CD14-positive monocyte (primary cell): Measurements from ENCODE around the gene SEZ6L. TPM values are rescaled to one million over a fixed set of nuclear protein-coding genes. Genes with fewer than 3 reads are reported as not detected.

ENCODE experiments used
- DNase-seq, 3 donors: peaks; one replicate each; pipeline ENCODE4 v3.0.0-alpha.2; 2011 to 2022
- H2AFZ ChIP-seq: 2 replicates; pipeline ENCODE4 v1.6.0; 2012; ENCODE audit warnings: mild to moderate bottlenecking, low read depth, low read length, inconsistent platforms; ENCODE audit not compliant: insufficient read depth, poor library complexity, severe bottlenecking
- H3K27ac ChIP-seq, 2 donors: 1 replicate in 1 of 2; 2 replicates in 1 of 2; pipeline ENCODE4 v1.5.1; 2012 to 2013; ENCODE audit warnings: low read length in 2 of 2, control low read depth in 1 of 2, inconsistent platforms in 1 of 2, low read depth in 1 of 2, mild to moderate bottlenecking in 1 of 2
- H3K27me3 ChIP-seq, 2 donors: one replicate each; pipeline versions ENCODE4 v1.6.0 to v1.6.1; 2011 to 2013; ENCODE audit warnings: low read length in 2 of 2; ENCODE audit not compliant: control insufficient read depth in 2 of 2, insufficient read depth in 2 of 2
- H3K36me3 ChIP-seq, 2 donors: replicated peaks in 1 of 2; 1 replicate in 1 of 2; 2 replicates in 1 of 2; pipeline versions ENCODE4 v1.5.1 to v1.6.1; 2012 to 2013; ENCODE audit warnings: low read length in 2 of 2, control low read depth in 1 of 2, inconsistent platforms in 1 of 2, mild to moderate bottlenecking in 1 of 2; ENCODE audit not compliant: insufficient read depth in 2 of 2, control insufficient read depth in 1 of 2
- H3K4me1 ChIP-seq, 2 donors: 1 replicate in 1 of 2; 2 replicates in 1 of 2; pipeline versions ENCODE4 v1.5.1 to v1.6.1; 2012 to 2013; ENCODE audit warnings: low read length in 2 of 2, control low read depth in 1 of 2, inconsistent platforms in 1 of 2, mild to moderate bottlenecking in 1 of 2, moderate library complexity in 1 of 2; ENCODE audit not compliant: insufficient read depth in 2 of 2, control insufficient read depth in 1 of 2
- H3K4me2 ChIP-seq: replicated peaks from 2 replicates; pipeline ENCODE3; 2012; ENCODE audit warnings: low read length, moderate library complexity, mild to moderate bottlenecking; ENCODE audit not compliant: poor library complexity, severe bottlenecking; ENCODE audit errors: extremely low read depth
- H3K4me3 ChIP-seq, 3 experiments: fragments of 200-600 bp in 1 of 3; sonication (generic) in 1 of 3; replicated peaks in 1 of 3; 1 replicate in 2 of 3; 2 replicates in 1 of 3; pipeline ENCODE4 v1.5.1; 2011 to 2013; ENCODE audit warnings: low read length in 3 of 3, mild to moderate bottlenecking in 3 of 3, control low read depth in 2 of 3, low read depth in 2 of 3, inconsistent platforms in 1 of 3, moderate library complexity in 1 of 3
- H3K79me2 ChIP-seq: 2 replicates; pipeline ENCODE4 v1.6.0; 2012; ENCODE audit warnings: mild to moderate bottlenecking, control low read depth, inconsistent platforms, low read length, moderate library complexity; ENCODE audit not compliant: insufficient read depth
- H3K9ac ChIP-seq: 2 replicates; pipeline ENCODE4 v1.6.0; 2017; ENCODE audit warnings: low read length, mild to moderate bottlenecking; ENCODE audit not compliant: insufficient read depth, poor library complexity, severe bottlenecking
- H3K9me3 ChIP-seq, 2 donors: replicated peaks in 1 of 2; 1 replicate in 1 of 2; 2 replicates in 1 of 2; pipeline versions ENCODE4 v1.5.1 to v1.6.1; 2012 to 2013; ENCODE audit warnings: low read length in 2 of 2, control low read depth in 1 of 2; ENCODE audit not compliant: control insufficient read depth in 1 of 2, insufficient read depth in 1 of 2
- H4K20me1 ChIP-seq: 2 replicates; pipeline ENCODE4 v1.6.0; 2012; ENCODE audit warnings: mild to moderate bottlenecking, low read length, control low read depth, moderate library complexity; ENCODE audit not compliant: insufficient read depth
- H3K27ac Mint-ChIP-seq, 7 donors: one replicate each; pipeline ENCODE4 v1.8.0; 2020; ENCODE audit warnings: mild to moderate bottlenecking in 7 of 7, mixed read lengths in 7 of 7, moderate library complexity in 6 of 7, inconsistent platforms in 2 of 7
- H3K27me3 Mint-ChIP-seq, 3 donors: one replicate each; pipeline ENCODE4 v1.8.0; 2021 to 2022; ENCODE audit warnings: low read depth in 3 of 3, mild to moderate bottlenecking in 3 of 3, mixed read lengths in 3 of 3, moderate library complexity in 3 of 3, inconsistent platforms in 1 of 3
- H3K36me3 Mint-ChIP-seq, 2 donors: one replicate each; pipeline ENCODE4 v1.8.0; 2020; ENCODE audit warnings: mixed read lengths in 2 of 2, inconsistent platforms in 1 of 2, mild to moderate bottlenecking in 1 of 2
- H3K4me1 Mint-ChIP-seq: one replicate; pipeline ENCODE4 v1.8.0; 2020; ENCODE audit warnings: mild to moderate bottlenecking, mixed read lengths
- H3K4me3 Mint-ChIP-seq, 2 donors: one replicate each; pipeline ENCODE4 v1.8.0; 2020; ENCODE audit warnings: mild to moderate bottlenecking in 2 of 2, mixed read lengths in 2 of 2, moderate library complexity in 1 of 2
- H3K9me3 Mint-ChIP-seq, 7 donors: one replicate each; pipeline ENCODE4 v1.8.0; 2020 to 2022; ENCODE audit warnings: mixed read lengths in 7 of 7, mild to moderate bottlenecking in 6 of 7, moderate library complexity in 6 of 7, inconsistent platforms in 2 of 7
- CTCF ChIP-seq: fragments of 200-600 bp; IDR thresholded peaks from one replicate; pipeline ENCODE4 v1.8.0; 2022; ENCODE audit warnings: antibody characterized with exemption, mild to moderate bottlenecking
- WGBS: methylation state at CpG from one replicate; pipeline ENCODE4 v1.1.5; 2013; ENCODE audit warnings: missing lambda C conversion rate; ENCODE audit not compliant: insufficient coverage; 5-methylcytosine and 5-hydroxymethylcytosine counted together
- intact Hi-C, 2 donors: fragments of 100-400 bp; cut with micrococcal nuclease; formaldehyde crosslinking; loops; one replicate each; pipeline versions ENCODE4 v1.15.0 to v1.15.1; 2023
- polyA plus RNA-seq, 3 donors: library from polyadenylated mRNA; depleted of rRNA in 1 of 3; unstranded in 2 of 3; stranded (reverse) in 1 of 3; fragments of 300-500 nt in 2 of 3; fragments of >200 nt in 1 of 3; fragmentation: Illumina TruSeq in 2 of 3; gene quantifications; 1 replicate in 2 of 3; 2 replicates in 1 of 3; pipeline ENCODE4 v1.2.3, GENCODE V29; 2012 to 2021

SEZ6L gene
- polyA plus RNA-seq, 3 donors, result 0.43 to 2.8 (median 0.71) TPM

GRCh38 chr22:26428515-26429457 is 259.5 kb downstream of the SEZ6L start, which contains the start of gene ASPHD2:
ASPHD2 (plus strand) TSS chr22:26429260; CDS start chr22:26433616, 4,356 bp downstream.
- peaks cover 1 to 5% of the 10 kb centered on the region in 2 donors for H3K36me3 ChIP-seq
- H3K4me1 ChIP-seq, result peaks cover 52 to 53% of the 10 kb centered on the region in 2 donors
- H4K20me1 ChIP-seq, result no peaks in the 10 kb centered on the region
- peaks cover under 1 to 1% of the 10 kb centered on the region in 2 donors for H3K9me3 ChIP-seq
- peaks cover 23% of the 10 kb centered on the region for H3K79me2 ChIP-seq
- Mint-ChIP-seq H3K4me1 (peaks cover 53% of the 10 kb centered on the region), H3K27me3 (peaks cover 3 to 5% (median 4%) of the 10 kb centered on the region in 3 donors), H3K4me3 (peak within 1 kb of the TSS; percentile 92 to 99), H3K36me3 (peaks cover 3 to 8% of the 10 kb centered on the region in 2 donors), H3K9me3 (peaks cover 0 to 5% (median under 1%) of the 10 kb centered on the region in 7 donors), H3K27ac (peak within 1 kb of the TSS; percentile 90 to 98 (median 97))
- peak within 1 kb of the TSS; percentile 85 to 86 for H3K27ac ChIP-seq
- peak; percentile 66 to 88 (median 82) for DNase-seq
- no peak for TF ChIP-seq CTCF
- WGBS, result under 1% methylated on average over 85 of the region's 96 CpGs
- H3K4me3 ChIP-seq, result peak within 1 kb of the TSS; percentile 50 to 78 (median 57)
- H3K27me3 ChIP-seq, result no peaks in the 10 kb centered on the region
- intact Hi-C loops, result loop anchor here in 1 of 2 donors (5.0 kb wide), 1 partner anchor 159 kb away; no protein-coding TSS in a partner anchor
- H2AFZ ChIP-seq, result peak within 1 kb of the TSS; percentile 93
- H3K9ac ChIP-seq, result peak within 1 kb of the TSS; percentile 64
- H3K4me2 ChIP-seq, result peak within 1 kb of the TSS; percentile 85
